NCI-H82 treated with DMSO at 0.1 percent for 48 hours (cell line): ENCODE results near the gene ST8SIA2.
"Not testable (repeated sequence)": the region's sequence is repeated elsewhere in the genome, so short reads cannot be mapped to it uniquely, and the experiment has no call there.

ENCODE experiments used
- DNase-seq: peaks from one replicate; lab custom pipeline; 2025; ENCODE audit not compliant: unreplicated experiment; lab: John Stamatoyannopoulos, UW

ST8SIA2 gene

DNA sequence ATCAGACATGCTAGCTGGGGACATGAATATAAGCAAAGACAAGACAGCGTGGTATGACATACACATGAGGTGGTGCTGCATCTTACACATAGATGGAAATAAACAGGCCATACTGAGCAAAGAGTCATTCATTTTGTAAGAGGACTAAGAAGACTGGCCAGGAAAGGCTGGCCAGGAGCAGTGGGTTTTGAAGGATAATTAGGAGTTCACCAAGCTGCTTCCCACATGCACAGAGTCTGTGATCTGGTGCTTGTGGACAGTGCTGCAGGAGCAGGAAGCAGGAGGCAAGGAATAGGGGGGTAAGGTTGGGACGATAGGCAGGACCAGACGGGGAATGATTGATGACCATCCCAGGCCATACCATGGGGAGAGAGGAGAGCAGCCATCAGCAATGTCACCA lies 41.5 kb downstream of the ST8SIA2 start:
- no peak for DNase-seq

GRCh38 chr15:92438471-92438870 lies 44.8 kb downstream of the ST8SIA2 start:
- no peak for DNase-seq

DNA sequence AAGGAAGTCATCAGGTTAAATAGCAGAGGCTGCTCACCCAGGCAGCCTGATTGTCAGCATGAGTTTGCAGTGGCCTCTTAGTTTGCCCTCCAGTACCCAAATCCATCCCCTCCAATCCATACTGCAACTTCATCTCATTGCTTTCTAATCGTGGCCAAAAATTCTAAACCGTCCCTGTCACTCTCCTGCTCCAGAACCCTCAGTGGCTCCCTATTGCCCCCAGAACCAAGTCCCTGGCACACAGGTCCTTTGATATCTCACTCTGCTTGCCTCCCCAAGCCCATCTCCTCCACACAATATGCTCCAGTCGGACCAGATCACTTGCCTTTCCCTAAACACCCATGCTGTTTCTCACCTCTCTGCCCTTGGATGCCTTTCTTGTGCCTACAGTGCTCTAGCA lies 49.7 kb downstream of the ST8SIA2 start:
- DNase-seq: no peak

DNA sequence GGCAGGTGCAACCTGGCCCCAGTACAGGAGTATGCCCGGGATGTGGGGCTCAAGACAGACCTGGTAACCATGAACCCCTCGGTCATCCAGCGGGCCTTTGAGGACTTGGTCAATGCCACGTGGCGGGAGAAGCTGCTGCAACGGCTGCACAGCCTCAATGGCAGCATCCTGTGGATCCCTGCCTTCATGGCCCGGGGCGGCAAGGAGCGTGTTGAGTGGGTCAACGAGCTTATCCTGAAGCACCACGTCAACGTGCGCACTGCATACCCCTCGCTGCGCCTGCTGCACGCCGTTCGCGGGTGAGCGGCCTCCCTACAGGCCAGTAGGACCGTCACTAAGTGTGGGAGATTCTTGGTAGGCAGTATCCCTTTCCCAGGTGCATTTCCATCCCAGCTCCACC lies 51.0 kb downstream of the ST8SIA2 start:
- DNase-seq: no peak

- DNase-seq: peak; percentile 6
Observed at GRCh38 chr15:92448370-92448769, 54.7 kb downstream of the ST8SIA2 start.

DNA sequence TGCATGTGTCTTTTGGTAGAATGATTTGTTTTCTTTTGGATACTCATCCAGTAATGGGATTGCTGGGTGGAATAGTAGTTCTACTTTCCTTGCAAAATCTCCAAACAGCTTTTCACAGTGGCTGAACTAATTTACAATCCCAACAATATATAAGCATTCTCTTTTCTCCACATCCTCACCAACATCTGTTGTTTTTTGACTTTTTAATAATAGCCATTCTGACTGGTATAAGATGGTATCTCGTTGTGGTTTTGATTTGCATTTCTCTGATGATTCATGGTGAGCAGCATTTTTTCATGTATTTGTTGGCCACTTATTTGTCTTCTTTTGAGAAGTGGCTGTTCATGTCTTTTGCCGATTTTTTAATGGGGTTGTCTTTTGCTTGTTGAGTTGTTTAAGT lies 55.8 kb downstream of the ST8SIA2 start:
- DNase-seq: no peak

GRCh38 chr15:92451225-92451825 lies 57.6 kb downstream of the ST8SIA2 start:
- DNase-seq: no peak

DNA sequence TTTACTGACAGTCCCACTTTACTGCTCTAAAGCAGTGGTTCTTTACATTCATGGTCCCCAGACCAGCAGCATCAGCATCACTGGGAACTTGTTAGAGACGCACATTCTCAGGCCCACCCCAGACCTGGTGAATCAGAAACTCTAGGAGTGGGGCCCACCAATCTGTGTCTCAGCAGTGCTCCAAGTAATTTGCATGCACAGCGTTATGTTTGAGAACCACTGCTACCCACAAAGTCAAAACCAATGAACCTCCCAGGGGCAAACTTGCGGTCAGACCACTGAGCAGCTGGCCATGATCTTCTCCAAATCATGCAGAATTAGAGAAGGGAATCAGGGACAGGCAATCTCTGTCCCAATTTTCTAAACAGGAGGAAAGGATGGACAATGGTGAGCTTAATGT lies 58.5 kb downstream of the ST8SIA2 start:
- DNase-seq: no peak

DNA sequence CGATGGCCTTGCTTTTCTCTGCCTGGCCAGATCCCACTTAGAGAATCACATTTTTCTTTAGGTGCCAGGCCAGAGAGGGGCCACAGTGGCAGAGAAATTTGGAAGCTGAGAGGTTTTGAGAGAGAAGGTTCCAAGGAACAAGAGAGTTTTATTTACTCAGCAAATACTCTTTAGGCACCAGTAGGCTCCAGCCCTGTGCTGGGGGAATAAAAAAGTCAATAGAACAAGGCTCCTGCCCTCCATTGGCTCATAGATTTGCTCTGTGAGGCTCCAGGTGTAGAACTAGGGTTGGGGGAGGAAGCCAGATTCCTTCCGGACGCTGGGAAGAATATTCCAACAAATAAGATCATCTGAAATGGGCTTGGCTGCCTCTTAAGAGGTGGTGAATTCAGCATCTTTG lies 59.9 kb downstream of the ST8SIA2 start:
- no peak for DNase-seq

DNA sequence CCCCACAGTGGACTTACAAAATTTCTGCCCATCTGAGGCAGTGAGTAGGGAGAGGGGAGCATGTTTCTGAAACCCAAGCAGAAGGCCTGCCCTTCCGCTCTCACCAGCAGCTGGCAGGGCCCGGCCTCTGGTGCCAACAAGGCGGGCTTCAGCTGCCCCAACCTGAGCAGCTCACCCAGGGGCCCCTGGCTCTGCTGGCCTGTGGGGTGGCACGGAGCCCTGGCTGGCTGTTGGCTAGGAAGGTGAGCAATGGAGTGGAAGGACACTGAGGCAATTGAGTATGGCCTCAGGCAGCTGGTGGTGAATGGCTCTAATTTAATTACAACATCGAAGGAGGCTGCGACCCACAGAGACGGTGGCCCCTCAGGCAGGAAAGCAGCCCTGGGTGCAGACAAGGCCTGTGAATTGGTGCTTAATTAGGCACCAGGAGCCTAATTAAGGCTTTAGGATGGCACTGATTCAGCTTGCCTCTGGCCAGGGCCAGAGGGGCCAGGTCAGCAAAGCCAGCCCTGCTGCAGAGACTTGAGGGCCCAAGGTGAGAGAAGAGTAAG lies 60.9 kb downstream of the ST8SIA2 start:
- DNase-seq: no peak

DNA sequence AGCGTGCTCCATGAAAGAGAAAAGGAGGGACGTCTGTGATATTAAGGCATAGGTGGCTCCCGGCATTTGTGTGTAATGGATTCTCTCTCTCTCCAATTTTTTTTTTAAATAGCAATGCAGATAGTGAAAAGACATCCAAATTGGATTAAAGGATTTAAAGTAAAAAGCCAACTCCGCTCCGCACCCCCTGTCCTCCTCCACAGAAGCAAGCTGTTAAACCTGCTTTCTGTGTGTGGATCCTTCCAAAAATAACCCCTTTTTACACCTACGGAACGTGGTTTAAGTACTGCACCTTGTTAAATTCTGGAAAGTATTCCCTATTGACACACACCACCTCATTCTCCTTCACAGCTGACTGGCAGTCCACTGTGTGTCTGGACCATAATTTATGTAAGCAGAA lies 61.6 kb downstream of the ST8SIA2 start:
- DNase-seq: peak; percentile 79

GRCh38 chr15:92457471-92458041 lies 63.9 kb downstream of the ST8SIA2 start:
- no peak for DNase-seq

- DNase-seq: no peak
Observed at GRCh38 chr15:92460023-92460422, 66.3 kb downstream of the ST8SIA2 start.

- no peak for DNase-seq
Observed at GRCh38 chr15:92462424-92463125, 68.9 kb downstream of the ST8SIA2 start.

GRCh38 chr15:92463352-92463751 lies 69.7 kb downstream of the ST8SIA2 start:
- no peak for DNase-seq

DNA sequence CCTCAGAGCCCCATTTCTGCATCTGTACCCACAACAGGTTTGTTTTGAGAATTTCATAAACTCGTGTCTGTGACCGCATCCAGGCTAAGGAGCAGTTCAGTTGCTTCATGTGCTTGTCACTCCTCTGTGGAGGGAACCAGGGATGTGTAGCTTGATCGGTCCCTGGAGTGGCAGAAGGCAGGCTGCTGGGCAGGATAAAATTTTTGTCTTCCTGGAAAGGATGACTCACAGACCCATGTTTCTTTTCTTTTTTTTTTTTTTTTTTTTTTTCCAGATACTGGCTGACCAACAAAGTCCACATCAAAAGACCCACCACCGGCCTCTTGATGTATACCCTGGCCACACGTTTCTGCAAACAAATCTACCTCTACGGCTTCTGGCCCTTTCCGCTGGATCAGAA lies 70.1 kb downstream of the ST8SIA2 start:
- DNase-seq: no peak

GRCh38 chr15:92466834-92467233 lies 73.2 kb downstream of the ST8SIA2 start:
- no peak for DNase-seq

- no peak for DNase-seq
Observed at GRCh38 chr15:92467245-92467644, 73.6 kb downstream of the ST8SIA2 start.

- DNase-seq: no peak
Observed at GRCh38 chr15:92468991-92469390, 75.3 kb downstream of the ST8SIA2 start.

DNA sequence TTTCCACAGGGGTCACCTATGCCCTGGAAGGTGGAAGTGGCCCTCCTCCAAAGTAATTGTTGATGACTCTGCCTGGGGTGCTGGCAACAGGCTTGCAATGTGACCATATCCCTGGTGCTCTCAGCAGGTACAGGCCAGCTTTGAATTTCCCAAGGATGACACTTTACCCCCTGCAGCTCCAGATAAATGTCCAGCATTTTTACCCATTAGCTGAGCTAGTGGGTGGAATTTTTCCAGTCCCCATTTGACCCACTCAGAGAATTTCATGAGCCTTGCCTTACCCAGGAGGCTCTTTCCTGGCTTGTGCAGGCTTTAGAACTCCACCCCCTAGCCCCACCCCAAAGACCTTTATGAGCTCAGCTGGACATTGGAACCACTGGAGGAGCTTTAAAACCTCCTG lies 77.6 kb downstream of the ST8SIA2 start:
- DNase-seq: no peak

DNA sequence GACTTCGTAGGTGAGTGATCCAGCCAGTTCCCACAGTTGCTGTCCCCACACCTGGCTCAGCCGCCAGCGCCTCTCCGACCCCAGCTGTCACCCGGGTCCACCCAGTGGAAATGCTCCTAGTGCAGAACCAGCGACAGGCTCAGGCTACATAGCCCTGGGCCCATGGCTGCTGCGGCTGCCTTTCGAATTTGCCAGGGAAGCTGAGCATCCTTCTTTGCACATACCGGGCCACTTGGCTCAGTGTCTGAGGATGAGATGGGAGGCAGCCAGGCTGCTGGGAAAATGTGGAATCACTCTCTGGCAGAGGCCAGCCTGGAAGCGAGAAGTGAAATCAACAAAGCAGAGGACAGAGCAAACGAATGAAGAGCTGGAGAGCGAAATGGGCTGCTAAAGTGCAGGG lies 80.1 kb downstream of the ST8SIA2 start:
- DNase-seq: no peak

DNA sequence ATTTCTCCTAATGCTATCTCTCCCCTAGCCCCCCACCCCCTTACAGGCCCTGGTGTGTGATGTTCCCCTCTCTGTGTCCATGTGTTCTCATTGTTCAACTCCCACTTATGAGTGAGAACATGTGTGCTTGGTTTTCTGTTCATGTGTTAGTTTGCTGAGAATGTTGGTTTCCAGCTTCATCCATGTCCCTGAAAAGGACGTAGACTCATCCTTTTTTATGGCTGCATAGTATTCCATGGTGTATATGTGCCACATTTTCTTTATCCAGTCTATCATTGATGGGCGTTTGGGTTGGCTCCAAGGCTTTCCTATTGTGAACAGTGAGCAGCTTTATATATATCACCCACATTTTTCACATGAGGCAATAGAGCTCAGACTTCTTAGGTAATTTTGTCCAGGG lies 86.0 kb downstream of the ST8SIA2 start:
- not testable (repeated sequence) for DNase-seq
